A549 treated with Hydrocortisone at 1 μM for 4 hours (cell line): ENCODE measurements around the gene SRP14. TPM values are rescaled to one million over a fixed set of nuclear protein-coding genes. Genes with fewer than 3 reads are reported as not detected.

Source experiments
- total RNA-seq: library from RNA; stranded (reverse); fragments of 200-300 nt; extraction: Qiagen RNA extraction; gene quantifications from 5 replicates; pipeline ENCODE4 v1.2.3, GENCODE V29; 2022

SRP14 gene
- total RNA-seq: 209 to 266 TPM (median 262 TPM) in 5 replicates

GRCh38 chr15:40038638-40039543 lies at the start of gene SRP14:
Gene SRP14 (minus strand): TSS chr15:40039181. CDS start chr15:40039116, 65 bp downstream.

Other genes starting within 250 kb of the SRP14 start
- 8.3 to 12.8 TPM (median 9.9 TPM) in 5 replicates for gene GPR176, start 118.9 kb downstream of the SRP14 start, total RNA-seq
- gene EIF2AK4, start 105.1 kb downstream of the SRP14 start, total RNA-seq: 17.0 to 21.9 TPM (median 18.2 TPM) in 5 replicates
- gene BMF, start 69.7 kb upstream of the SRP14 start, total RNA-seq: 1.2 to 1.6 TPM (median 1.5 TPM) in 5 replicates
- 25.8 to 34.3 TPM (median 28.4 TPM) in 5 replicates for gene BUB1B, start 121.9 kb upstream of the SRP14 start, total RNA-seq
- gene PAK6, start 199.9 kb upstream of the SRP14 start, total RNA-seq: 0.17 to 0.45 TPM (median 0.29 TPM) in 5 replicates
- 0.24 to 0.59 TPM (median 0.35 TPM) in 5 replicates for gene ANKRD63, start 243.9 kb upstream of the SRP14 start, total RNA-seq